Measurements from ENCODE around the gene EIF2B5.
A peak's percentile ranks its signal among the peaks of the same experiment; 100 is the strongest.
"Not testable (repeated sequence)": the region's sequence is repeated elsewhere in the genome, so short reads cannot be mapped to it uniquely, and the experiment has no call there.

Gene EIF2B5

DNA sequence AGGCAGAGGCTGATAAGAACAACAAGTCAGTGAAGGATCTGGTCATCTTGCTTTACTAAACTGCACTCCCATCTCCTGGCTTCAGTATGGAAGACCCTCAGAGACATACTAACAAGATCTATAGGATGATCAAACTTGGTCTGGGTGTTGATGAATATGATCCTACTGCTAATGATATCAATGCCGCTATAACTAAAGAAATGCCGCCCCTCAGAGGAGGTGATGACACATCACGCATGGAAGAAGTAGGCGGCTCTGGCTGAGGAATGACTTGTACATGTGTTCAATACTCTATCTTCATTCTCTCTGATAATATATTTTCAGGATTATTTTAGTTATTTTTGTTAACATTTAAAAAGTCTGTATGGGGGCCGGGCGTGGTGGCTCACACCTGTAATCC lies 17.5 kb upstream of the EIF2B5 start:
- no peak for TF ChIP-seq Cebpa-rat (IDR thresholded peaks at IDR 0.05)
- Histone ChIP-seq H3K36me3 (no peaks in the 10 kb centered on the region), H3K27ac (no peak overlapping the region)

DNA sequence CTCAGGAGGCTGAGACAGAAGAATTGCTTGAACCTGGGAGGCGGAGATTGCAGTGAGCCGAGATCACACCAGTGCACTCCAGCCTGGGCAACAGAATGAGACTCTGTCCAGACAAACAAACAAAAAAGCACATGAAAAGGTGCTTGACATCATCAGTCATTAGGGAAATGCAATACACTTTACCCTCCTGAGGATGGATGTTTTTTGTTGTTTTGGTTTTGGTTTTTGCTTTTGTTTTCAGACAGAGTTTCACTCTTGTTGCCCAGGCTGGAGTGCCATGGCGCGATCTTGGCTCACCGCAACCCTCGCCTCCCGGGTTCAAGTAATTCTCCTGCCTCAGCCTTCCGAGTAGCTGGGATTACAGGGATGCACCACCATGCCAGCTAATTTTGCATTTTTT lies 14.1 kb upstream of the EIF2B5 start:
- H3K4me2 ChIP-seq; H3K4me3 ChIP-seq; H4K20me1 ChIP-seq; H3K9me3 ChIP-seq (replicated peaks in 1 of 11); H3K27me3 ChIP-seq; H3K36me3 ChIP-seq; H3K4me1 ChIP-seq; H3K9ac ChIP-seq; H3K27ac ChIP-seq: not testable (repeated sequence)

More for the DNA sequence above, 17.5 kb upstream of the EIF2B5 start:
- H3K4me1 ChIP-seq = peaks cover 0 to 5% (median 0%) of the 10 kb centered on the region in 10 experiments; a peak in 1 of 20 replicates
- no peak overlapping the region for H3K9ac ChIP-seq
- H4K20me1 ChIP-seq = no peaks in the 10 kb centered on the region
- H3K4me2 ChIP-seq = no peak overlapping the region
- H3K27me3 ChIP-seq = no peaks in the 10 kb centered on the region
- no peak overlapping the region for H3K4me3 ChIP-seq
- no peaks in the 10 kb centered on the region for H3K9me3 ChIP-seq (replicated peaks in 1 of 11)

DNA sequence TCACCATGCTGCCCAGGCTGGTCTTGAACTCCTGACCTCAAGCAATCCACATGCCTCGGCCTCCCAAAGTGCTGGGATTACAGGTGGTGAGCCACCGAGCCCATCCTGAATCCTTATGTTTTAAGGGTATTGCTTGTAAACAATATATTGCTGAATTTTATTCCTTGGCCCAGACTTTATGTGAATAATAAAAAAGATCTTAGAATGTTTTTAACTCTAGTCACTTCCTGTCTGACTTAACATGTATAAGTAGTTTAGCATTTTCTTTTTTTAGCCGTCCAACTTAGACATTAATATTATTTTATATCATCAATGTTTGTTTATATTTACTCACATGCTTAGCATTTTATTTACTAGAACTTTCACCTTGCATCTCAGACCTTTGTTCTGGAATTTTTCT lies 9.2 kb upstream of the EIF2B5 start:
- Histone ChIP-seq H3K9me3 (replicated peaks in 1 of 11) (no peaks in the 10 kb centered on the region), H3K4me1 (peaks cover 0 to under 1% (median 0%) of the 10 kb centered on the region in 10 experiments; a peak in 1 of 20 replicates), H3K4me3 (no peak overlapping the region), H3K27ac (no peak overlapping the region), H4K20me1 (no peaks in the 10 kb centered on the region), H3K4me2 (no peak overlapping the region), H3K9ac (no peak overlapping the region), H3K27me3 (no peaks in the 10 kb centered on the region), H3K36me3 (no peaks in the 10 kb centered on the region)
- TF ChIP-seq Cebpa-rat (IDR thresholded peaks at IDR 0.05) = no peak

DNA sequence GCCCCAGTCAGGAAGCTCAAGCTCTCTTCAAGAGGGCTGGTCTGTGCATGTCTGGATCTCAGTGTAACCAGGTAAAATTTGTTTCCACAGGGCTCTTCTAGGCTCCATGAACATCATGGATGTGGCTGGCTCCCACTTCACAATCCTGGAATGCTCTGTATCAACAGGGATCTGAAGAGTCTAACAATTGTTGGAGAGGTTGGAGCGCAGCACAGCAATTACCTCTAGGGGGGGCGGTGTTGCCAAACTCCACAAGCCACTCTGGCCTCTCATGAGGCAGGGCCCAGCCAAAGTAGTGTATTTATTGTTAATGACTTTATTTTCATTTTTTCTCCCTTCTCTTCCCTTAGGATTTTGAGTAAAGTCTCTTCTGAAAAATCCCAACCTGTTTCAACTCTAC lies 6.1 kb upstream of the EIF2B5 start:
- Histone ChIP-seq H3K4me1 (peaks cover 3 to 10% (median 6%) of the 10 kb centered on the region in 10 experiments; a peak in 17 of 20 replicates), H3K9ac (no peak overlapping the region), H4K20me1 (no peaks in the 10 kb centered on the region), H3K4me2 (no peak overlapping the region), H3K27ac (no peak overlapping the region), H3K36me3 (no peaks in the 10 kb centered on the region), H3K9me3 (replicated peaks in 1 of 11) (no peaks in the 10 kb centered on the region), H3K4me3 (no peak overlapping the region), H3K27me3 (no peaks in the 10 kb centered on the region)
- TF ChIP-seq Cebpa-rat (IDR thresholded peaks at IDR 0.05) = no peak

DNA sequence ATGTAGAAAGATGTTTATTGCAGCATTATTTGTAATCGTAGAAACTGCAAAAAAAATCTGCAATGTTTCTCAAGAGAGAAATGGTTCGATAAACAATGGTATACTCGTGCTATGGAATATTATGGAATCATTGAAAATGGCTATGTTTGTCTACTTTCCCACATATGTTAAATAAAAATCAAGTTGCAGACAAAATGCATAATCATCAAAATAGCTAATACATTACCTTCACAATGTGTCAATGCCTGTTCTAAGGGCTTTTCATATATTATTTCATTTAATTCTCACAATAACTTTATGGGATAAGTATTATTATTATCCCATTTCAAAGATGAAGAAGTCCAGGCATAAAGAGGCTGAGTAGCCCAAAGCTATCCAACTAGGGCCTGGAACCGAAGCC lies 2.2 kb upstream of the EIF2B5 start:
- Histone ChIP-seq H3K36me3 (peaks cover 6 to 12% (median 10%) of the 10 kb centered on the region in 11 experiments; a peak in 21 of 22 replicates), H4K20me1 (peaks cover 0 to 22% (median 18%) of the 10 kb centered on the region in 11 experiments; a peak in 20 of 22 replicates), H3K4me2 (peak overlapping the region in 1 of 11 experiments; percentile 99; a peak in 2 of 22 replicates), H3K27ac (no peak overlapping the region), H3K27me3 (no peaks in the 10 kb centered on the region), H3K9ac (no peak overlapping the region), H3K9me3 (replicated peaks in 1 of 11) (no peaks in the 10 kb centered on the region), H3K4me1 (peaks cover 20 to 28% (median 25%) of the 10 kb centered on the region in 10 experiments), H3K4me3 (no peak overlapping the region)
- TF ChIP-seq Cebpa-rat (IDR thresholded peaks at IDR 0.05) = no peak

DNA sequence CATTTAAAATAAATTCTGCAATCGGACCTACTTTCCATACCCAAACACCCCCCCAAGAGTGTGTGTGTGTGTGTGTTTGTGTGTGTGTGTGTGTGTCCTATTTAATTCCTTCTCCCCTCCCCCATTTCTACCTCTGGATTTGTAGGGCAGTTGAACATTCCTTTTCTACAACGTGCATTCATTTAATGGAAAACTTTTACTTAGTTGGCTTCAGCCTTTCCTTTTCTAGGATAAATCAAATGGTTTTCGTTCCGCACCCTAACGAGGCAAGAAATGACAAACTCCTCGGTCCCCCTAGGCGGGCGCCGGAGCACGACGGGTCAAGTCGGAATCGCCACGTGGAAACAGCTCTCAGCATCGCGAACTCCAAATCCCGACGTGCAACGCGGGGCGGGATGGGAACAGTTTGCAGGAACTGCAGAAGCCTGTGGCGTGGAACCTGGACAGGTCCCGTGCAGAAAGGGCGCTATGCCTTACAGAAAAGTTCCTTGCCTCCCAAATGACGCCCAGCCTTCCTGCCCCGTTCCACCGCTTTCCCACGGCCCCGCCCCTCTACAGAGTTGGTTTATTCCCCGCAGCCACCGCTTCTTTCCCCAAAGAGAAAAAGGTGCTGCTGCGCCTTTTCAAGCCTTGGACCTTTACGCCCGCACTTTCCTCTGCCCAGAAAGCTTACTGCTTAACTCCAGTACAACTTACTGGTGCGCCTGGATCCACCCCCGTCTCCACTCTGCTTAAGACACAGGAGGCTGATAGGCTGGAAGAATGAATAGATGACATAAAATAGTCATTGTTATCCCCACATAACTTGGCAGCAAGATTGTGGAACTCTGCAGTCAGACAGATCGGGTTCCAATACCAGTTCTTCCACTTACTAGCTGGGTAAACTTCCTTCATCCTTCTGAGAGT lies 1.1 kb upstream of the EIF2B5 start:
- peak overlapping the region; percentile 81 to 95 (median 89) for H3K4me3 ChIP-seq
- H3K9ac ChIP-seq = peak overlapping the region; percentile 85 to 97 (median 95)
- no peaks in the 10 kb centered on the region for H3K9me3 ChIP-seq (replicated peaks in 1 of 11)
- no peaks in the 10 kb centered on the region for H3K27me3 ChIP-seq
- H3K4me2 ChIP-seq = peak overlapping the region; percentile 90 to 99 (median 95)
- H4K20me1 ChIP-seq = peaks cover 0 to 34% (median 29%) of the 10 kb centered on the region in 11 experiments; a peak in 20 of 22 replicates
- TF ChIP-seq Cebpa-rat (IDR thresholded peaks at IDR 0.05) = no peak
- peaks cover 17 to 23% (median 21%) of the 10 kb centered on the region in 11 experiments for H3K36me3 ChIP-seq
- H3K4me1 ChIP-seq = peaks cover 20 to 30% (median 26%) of the 10 kb centered on the region in 10 experiments
- H3K27ac ChIP-seq = peak overlapping the region in 10 of 11 experiments; percentile 80 to 96 (median 93); a peak in 19 of 22 replicates

DNA sequence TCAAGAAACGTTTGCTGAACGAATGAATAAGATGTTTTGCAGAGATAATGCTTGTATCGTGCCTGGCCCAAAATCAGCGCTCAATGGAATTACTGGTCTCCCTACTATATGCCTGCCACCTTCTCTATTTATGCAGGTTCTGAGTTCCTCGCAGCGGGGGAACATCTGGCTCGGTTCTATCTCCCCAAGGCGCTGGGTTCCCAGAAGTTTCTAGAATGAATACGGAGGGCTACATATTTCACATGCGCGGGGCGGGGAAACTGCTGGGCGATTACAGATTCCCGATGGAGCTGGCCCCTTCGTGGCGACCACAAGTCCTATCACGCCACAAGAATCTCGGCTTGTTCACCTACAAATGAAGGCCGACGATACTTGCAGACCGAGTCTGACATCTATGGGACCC lies 411 bp upstream of the EIF2B5 start:
- Histone ChIP-seq H4K20me1 (peaks cover 0 to 40% (median 32%) of the 10 kb centered on the region in 11 experiments; a peak in 20 of 22 replicates), H3K4me3 (peak overlapping the region; percentile 81 to 95 (median 89)), H3K36me3 (peaks cover 24 to 30% (median 28%) of the 10 kb centered on the region in 11 experiments), H3K9ac (peak overlapping the region; percentile 85 to 97 (median 95)), H3K9me3 (replicated peaks in 1 of 11) (no peaks in the 10 kb centered on the region), H3K4me2 (peak overlapping the region; percentile 90 to 99 (median 95)), H3K27me3 (no peaks in the 10 kb centered on the region), H3K4me1 (peaks cover 20 to 30% (median 26%) of the 10 kb centered on the region in 10 experiments), H3K27ac (peak overlapping the region; percentile 69 to 96 (median 93))
- TF ChIP-seq Cebpa-rat (IDR thresholded peaks at IDR 0.05) = no peak

DNA sequence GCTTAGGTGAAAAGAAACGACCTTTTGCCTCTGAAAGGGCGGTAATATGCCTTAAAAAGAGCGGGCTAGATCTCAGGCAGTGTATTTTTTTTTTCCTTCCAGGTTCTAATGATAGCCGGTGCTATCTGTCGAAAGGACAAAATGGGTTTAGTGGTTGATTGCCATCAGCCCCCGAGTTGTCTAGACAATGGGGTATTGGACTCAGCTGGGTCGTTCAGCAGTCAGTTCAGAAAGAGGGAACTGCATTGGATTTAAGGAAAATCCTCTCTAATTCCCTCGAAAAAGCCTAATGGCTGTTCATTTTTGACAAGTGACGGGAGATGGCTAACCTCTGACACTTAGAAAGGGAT lies 728 bp downstream of the EIF2B5 start:
- no peaks in the 10 kb centered on the region for H3K9me3 ChIP-seq (replicated peaks in 1 of 11)
- peaks cover 0 to 52% (median 40%) of the 10 kb centered on the region in 11 experiments; a peak in 20 of 22 replicates for H4K20me1 ChIP-seq
- H3K27me3 ChIP-seq = no peaks in the 10 kb centered on the region
- no peak for TF ChIP-seq Cebpa-rat (IDR thresholded peaks at IDR 0.05)
- H3K9ac ChIP-seq = peak overlapping the region; percentile 85 to 97 (median 95)
- H3K4me1 ChIP-seq = peaks cover 20 to 30% (median 26%) of the 10 kb centered on the region in 10 experiments
- peak overlapping the region; percentile 83 to 99 (median 94) for H3K4me2 ChIP-seq
- peaks cover 35 to 41% (median 39%) of the 10 kb centered on the region in 11 experiments for H3K36me3 ChIP-seq
- H3K4me3 ChIP-seq = peak overlapping the region; percentile 81 to 95 (median 89)
- peak overlapping the region; percentile 69 to 96 (median 93) for H3K27ac ChIP-seq

DNA sequence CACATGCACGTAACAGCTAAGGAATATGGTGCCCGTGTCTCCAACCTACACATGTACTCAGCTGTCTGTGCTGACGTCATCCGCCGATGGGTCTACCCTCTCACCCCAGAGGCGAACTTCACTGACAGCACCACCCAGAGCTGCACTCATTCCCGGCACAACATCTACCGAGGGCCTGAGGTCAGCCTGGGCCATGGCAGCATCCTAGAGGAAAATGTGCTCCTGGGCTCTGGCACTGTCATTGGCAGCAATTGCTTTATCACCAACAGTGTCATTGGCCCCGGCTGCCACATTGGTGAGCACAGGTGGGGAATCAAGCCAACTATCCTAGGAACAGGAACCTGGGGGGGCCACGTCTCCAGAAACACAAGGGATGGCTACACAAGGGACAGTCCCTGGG lies 5.3 kb downstream of the EIF2B5 start:
- Histone ChIP-seq H3K27me3 (no peaks in the 10 kb centered on the region), H3K4me2 (no peak overlapping the region), H3K9me3 (replicated peaks in 1 of 11) (no peaks in the 10 kb centered on the region), H3K9ac (0 out of 22 replicates have a peak overlapping the region, but pooled peaks of 1 of the 11 experiments have one; percentile 14), H4K20me1 (peaks cover 0 to 91% (median 74%) of the 10 kb centered on the region in 11 experiments; a peak in 20 of 22 replicates), H3K27ac (no peak overlapping the region), H3K36me3 (peaks cover 81 to 87% (median 85%) of the 10 kb centered on the region in 11 experiments), H3K4me3 (no peak overlapping the region), H3K4me1 (peaks cover 19 to 37% (median 29%) of the 10 kb centered on the region in 10 experiments)
- TF ChIP-seq Cebpa-rat (IDR thresholded peaks at IDR 0.05) = no peak

Measured in BLaER1 treated with 17β-estradiol and CSF1 and Interleukin-3, amounts not matched to agents 10 nM and 100 nM (cell line).